Endodermal cell (in vitro differentiated cells): ENCODE results near the gene SELENOP. TPM values are rescaled to one million over a fixed set of nuclear protein-coding genes. Genes with fewer than 3 reads are reported as not detected.

Experiments
- DNase-seq: peaks from one replicate; pipeline ENCODE4 v3.0.0-alpha.2; 2017
- H3K27ac ChIP-seq: 2 replicates; pipeline ENCODE4 v1.5.1; 2013; ENCODE audit warnings: mild to moderate bottlenecking, low read depth, low read length, moderate library complexity
- H3K27me3 ChIP-seq: 2 replicates; pipeline ENCODE4 v1.6.1; 2013; ENCODE audit warnings: mild to moderate bottlenecking, low read length, moderate library complexity; ENCODE audit not compliant: insufficient read depth, control insufficient read depth, poor library complexity, severe bottlenecking
- H3K36me3 ChIP-seq: 2 replicates; pipeline ENCODE4 v1.7.0; 2013; ENCODE audit warnings: mild to moderate bottlenecking, low read length, moderate library complexity; ENCODE audit not compliant: control insufficient read depth, insufficient read depth
- H3K4me1 ChIP-seq: one replicate; pipeline ENCODE4 v1.7.0; 2013; ENCODE audit warnings: low read length; ENCODE audit not compliant: control insufficient read depth, insufficient read depth
- H3K4me3 ChIP-seq: 2 replicates; pipeline ENCODE4 v1.5.1; 2013; ENCODE audit warnings: mild to moderate bottlenecking, low read length, moderate library complexity
- H3K9ac ChIP-seq: 2 replicates; pipeline ENCODE4 v1.6.1; 2013; ENCODE audit warnings: mild to moderate bottlenecking, low read length, moderate library complexity; ENCODE audit not compliant: poor library complexity, severe bottlenecking; ENCODE audit errors: extremely low read depth
- H3K9me3 ChIP-seq: 2 replicates; pipeline ENCODE4 v1.6.1; 2013; ENCODE audit warnings: mild to moderate bottlenecking, low read length, moderate library complexity; ENCODE audit not compliant: control insufficient read depth
- H3K27ac Mint-ChIP-seq: 2 replicates; pipeline ENCODE4 v1.8.0; 2020; ENCODE audit warnings: mixed read lengths
- H3K27me3 Mint-ChIP-seq: 2 replicates; pipeline ENCODE4 v1.8.0; 2021; ENCODE audit warnings: mild to moderate bottlenecking, mixed read lengths; ENCODE audit not compliant: insufficient read depth
- H3K36me3 Mint-ChIP-seq: 2 replicates; pipeline ENCODE4 v1.8.0; 2020; ENCODE audit warnings: low read depth, mixed read lengths
- H3K4me1 Mint-ChIP-seq: 2 replicates; pipeline ENCODE4 v1.8.0; 2020; ENCODE audit warnings: mixed read lengths
- H3K4me3 Mint-ChIP-seq: 2 replicates; pipeline ENCODE4 v1.8.0; 2020; ENCODE audit warnings: mild to moderate bottlenecking, moderate library complexity, mixed read lengths
- H3K9me3 Mint-ChIP-seq: 2 replicates; pipeline ENCODE4 v1.8.0; 2020; ENCODE audit warnings: mild to moderate bottlenecking, mixed read lengths
- CTCF ChIP-seq: fragments of 200-600 bp; sonication (generic); conservative IDR thresholded peaks from 2 replicates; pipeline ENCODE4 v1.5.0; 2021; ENCODE audit warnings: antibody characterized with exemption, mild to moderate bottlenecking
- WGBS, 2 experiments: methylation state at CpG; one replicate each; pipeline versions ENCODE4 v1.1.5 to v1.1.7; 2013; ENCODE audit warnings: missing lambda C conversion rate in 2 of 2, mixed read lengths in 1 of 2; ENCODE audit not compliant: insufficient coverage in 1 of 2, insufficient read length in 1 of 2; 5-methylcytosine and 5-hydroxymethylcytosine counted together
- total RNA-seq, 2 donors: library from RNA; stranded (reverse); fragmentation: NEBNext Ultra II Directional in 1 of 2; extraction: Animal tissue kit (Norgen Biotek cat#: 25700) in 1 of 2; gene quantifications; 2 replicates in 1 of 2; 3 replicates in 1 of 2; pipeline ENCODE4 v1.2.1, GENCODE V29; 2021

SELENOP gene
- total RNA-seq, 2 donors from 2014 or later, result 79.8 to 121 TPM

- no peak overlapping the region for H3K4me3 Mint-ChIP-seq
- H3K27ac Mint-ChIP-seq, result no peak overlapping the region
- peaks cover 8% of the 10 kb centered on the region for H3K4me1 Mint-ChIP-seq
- Histone ChIP-seq H3K4me3 (no peak overlapping the region), H3K27me3 (no peaks in the 10 kb centered on the region), H3K27ac (peak overlapping the region; percentile 30), H3K36me3 (no peaks in the 10 kb centered on the region), H3K9ac (no peak overlapping the region), H3K4me1 (peaks cover 18% of the 10 kb centered on the region), H3K9me3 (peaks cover 16% of the 10 kb centered on the region)
- WGBS, 2 experiments, result 50 to 74% methylated on average over 1 of the region's 1 CpG
- DNase-seq, result no peak
- no peaks in the 10 kb centered on the region for H3K27me3 Mint-ChIP-seq
- no peaks in the 10 kb centered on the region for H3K36me3 Mint-ChIP-seq
- TF ChIP-seq CTCF, result no peak
- peaks cover 24% of the 10 kb centered on the region for H3K9me3 Mint-ChIP-seq
These were observed 46.4 kb upstream of the SELENOP start for GRCh38 chr5:42858031-42858643.

GRCh38 chr5:42855811-42856210 is 44.1 kb upstream of the SELENOP start:
- Mint-ChIP-seq H3K27ac (no peak overlapping the region), H3K4me1 (peaks cover 9% of the 10 kb centered on the region), H3K27me3 (no peaks in the 10 kb centered on the region), H3K4me3 (no peak overlapping the region), H3K36me3 (no peaks in the 10 kb centered on the region), H3K9me3 (peaks cover 5% of the 10 kb centered on the region)
- Histone ChIP-seq H3K36me3 (no peaks in the 10 kb centered on the region), H3K9me3 (no peaks in the 10 kb centered on the region), H3K4me1 (peaks cover 18% of the 10 kb centered on the region), H3K27ac (no peak overlapping the region), H3K4me3 (no peak overlapping the region), H3K9ac (no peak overlapping the region), H3K27me3 (no peaks in the 10 kb centered on the region)
- 71% methylated on average over 2 of the region's 2 CpGs for WGBS, 2 experiments
- no peak for TF ChIP-seq CTCF
- no peak for DNase-seq

- Histone ChIP-seq H3K9me3 (no peaks in the 10 kb centered on the region), H3K27ac (no peak overlapping the region), H3K4me3 (peak overlapping the region; percentile 6), H3K4me1 (peaks cover 18% of the 10 kb centered on the region), H3K36me3 (no peaks in the 10 kb centered on the region), H3K9ac (no peak overlapping the region), H3K27me3 (no peaks in the 10 kb centered on the region)
- peaks cover under 1% of the 10 kb centered on the region for H3K9me3 Mint-ChIP-seq
- DNase-seq, result no peak
- no peak for TF ChIP-seq CTCF
- no peaks in the 10 kb centered on the region for H3K36me3 Mint-ChIP-seq
- H3K27me3 Mint-ChIP-seq, result no peaks in the 10 kb centered on the region
- H3K27ac Mint-ChIP-seq, result no peak overlapping the region
- H3K4me1 Mint-ChIP-seq, result peaks cover 9% of the 10 kb centered on the region
- H3K4me3 Mint-ChIP-seq, result no peak overlapping the region
These were observed 43.7 kb upstream of the SELENOP start for GRCh38 chr5:42855386-42855785.
